ENCODE data around the gene YIF1A.

- TF ChIP-seq POLR2A (IDR thresholded peaks at IDR 0.05; ENCODE audit: low read depth, low read length) = 0 out of 2 replicates have a peak, but pooled peaks have one; percentile 23
- TF ChIP-seq, protein P1, sequence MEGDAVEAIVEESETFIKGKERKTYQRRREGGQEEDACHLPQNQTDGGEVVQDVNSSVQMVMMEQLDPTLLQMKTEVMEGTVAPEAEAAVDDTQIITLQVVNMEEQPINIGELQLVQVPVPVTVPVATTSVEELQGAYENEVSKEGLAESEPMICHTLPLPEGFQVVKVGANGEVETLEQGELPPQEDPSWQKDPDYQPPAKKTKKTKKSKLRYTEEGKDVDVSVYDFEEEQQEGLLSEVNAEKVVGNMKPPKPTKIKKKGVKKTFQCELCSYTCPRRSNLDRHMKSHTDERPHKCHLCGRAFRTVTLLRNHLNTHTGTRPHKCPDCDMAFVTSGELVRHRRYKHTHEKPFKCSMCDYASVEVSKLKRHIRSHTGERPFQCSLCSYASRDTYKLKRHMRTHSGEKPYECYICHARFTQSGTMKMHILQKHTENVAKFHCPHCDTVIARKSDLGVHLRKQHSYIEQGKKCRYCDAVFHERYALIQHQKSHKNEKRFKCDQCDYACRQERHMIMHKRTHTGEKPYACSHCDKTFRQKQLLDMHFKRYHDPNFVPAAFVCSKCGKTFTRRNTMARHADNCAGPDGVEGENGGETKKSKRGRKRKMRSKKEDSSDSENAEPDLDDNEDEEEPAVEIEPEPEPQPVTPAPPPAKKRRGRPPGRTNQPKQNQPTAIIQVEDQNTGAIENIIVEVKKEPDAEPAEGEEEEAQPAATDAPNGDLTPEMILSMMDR (conservative IDR thresholded peaks at IDR 0.05; ENCODE audit: low read depth, low read length) = 0 out of 2 replicates have a peak, but pooled peaks have one; percentile 15
- no peak for TF ChIP-seq MXI1 (IDR thresholded peaks at IDR 0.05; ENCODE audit: borderline replicate concordance, low read depth, low read length)
- no peak for TF ChIP-seq SMC3 (IDR thresholded peaks at IDR 0.05; ENCODE audit: low read depth, low read length)
- peak; percentile 27; the same call in 1 of the 2 replicates for TF ChIP-seq RAD21 (IDR thresholded peaks at IDR 0.05; ENCODE audit: low read length)
- TF ChIP-seq, protein P2, sequence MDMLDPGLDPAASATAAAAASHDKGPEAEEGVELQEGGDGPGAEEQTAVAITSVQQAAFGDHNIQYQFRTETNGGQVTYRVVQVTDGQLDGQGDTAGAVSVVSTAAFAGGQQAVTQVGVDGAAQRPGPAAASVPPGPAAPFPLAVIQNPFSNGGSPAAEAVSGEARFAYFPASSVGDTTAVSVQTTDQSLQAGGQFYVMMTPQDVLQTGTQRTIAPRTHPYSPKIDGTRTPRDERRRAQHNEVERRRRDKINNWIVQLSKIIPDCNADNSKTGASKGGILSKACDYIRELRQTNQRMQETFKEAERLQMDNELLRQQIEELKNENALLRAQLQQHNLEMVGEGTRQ (IDR thresholded peaks at IDR 0.05; ENCODE audit: low read depth, low read length) = no peak
Measured at GRCh38 chr11:66327171-66328030, 38.5 kb upstream of the YIF1A start.
